SW480 (cell line): ENCODE results near the gene PAX2.

Source experiments
- DNase-seq: peaks from one replicate; pipeline ENCODE4 v3.0.0-alpha.2; 2016; ENCODE audit warnings: low spot score

Gene PAX2

GRCh38 chr10:100724531-100725027, 20.8 kb upstream of the PAX2 start:
- no peak for DNase-seq

GRCh38 chr10:100725071-100725471, 20.3 kb upstream of the PAX2 start:
- no peak for DNase-seq

- no peak for DNase-seq
These were observed 19.4 kb upstream of the PAX2 start for GRCh38 chr10:100725869-100726426.

GRCh38 chr10:100727808-100728207, 17.6 kb upstream of the PAX2 start:
- DNase-seq: no peak

GRCh38 chr10:100728928-100729861, 16.2 kb upstream of the PAX2 start:
- DNase-seq: peak; percentile 73

GRCh38 chr10:100729862-100730724, 15.3 kb upstream of the PAX2 start:
- no peak for DNase-seq

GRCh38 chr10:100730725-100731406, 14.5 kb upstream of the PAX2 start:
- DNase-seq: peak; percentile 62

- no peak for DNase-seq
These were observed 13.8 kb upstream of the PAX2 start for GRCh38 chr10:100731407-100732240.

GRCh38 chr10:100732241-100732596, 13.2 kb upstream of the PAX2 start:
- no peak for DNase-seq

- no peak for DNase-seq
These were observed 12.1 kb upstream of the PAX2 start for GRCh38 chr10:100733329-100733728.

GRCh38 chr10:100734295-100735086, 10.9 kb upstream of the PAX2 start:
- no peak for DNase-seq

- DNase-seq: no peak
These were observed 10.4 kb upstream of the PAX2 start for GRCh38 chr10:100735087-100735336.

- no peak for DNase-seq
These were observed 9.8 kb upstream of the PAX2 start for GRCh38 chr10:100735337-100736143.

GRCh38 chr10:100736144-100736808, 9.1 kb upstream of the PAX2 start:
- no peak for DNase-seq

- DNase-seq: no peak
These were observed 8.5 kb upstream of the PAX2 start for GRCh38 chr10:100736809-100737354.

GRCh38 chr10:100737355-100738054, 7.9 kb upstream of the PAX2 start:
- DNase-seq: no peak

- no peak for DNase-seq
These were observed 7.1 kb upstream of the PAX2 start for GRCh38 chr10:100738055-100738827.
